Neural crest cell (in vitro differentiated cells): ENCODE results near the gene RAB6B. TPM values are rescaled to one million over a fixed set of nuclear protein-coding genes. Genes with fewer than 3 reads are reported as not detected.
"Not testable (repeated sequence)": the region's sequence is repeated elsewhere in the genome, so short reads cannot be mapped to it uniquely, and the experiment has no call there.

Experiments used
- DNase-seq: peaks from one replicate; pipeline ENCODE4 v3.0.0; 2021; ENCODE audit warnings: low read depth, mixed read lengths, low spot score
- H3K27ac Mint-ChIP-seq: one replicate; pipeline ENCODE4 v1.8.0; 2021; ENCODE audit warnings: mild to moderate bottlenecking, mixed read lengths; ENCODE audit not compliant: unreplicated experiment
- H3K27me3 Mint-ChIP-seq: 2 replicates; pipeline ENCODE4 v1.8.0; 2021; ENCODE audit warnings: low read depth, mild to moderate bottlenecking, mixed read lengths
- H3K36me3 Mint-ChIP-seq: 2 replicates; pipeline ENCODE4 v1.8.0; 2021; ENCODE audit warnings: low read depth, mild to moderate bottlenecking, mixed read lengths
- H3K4me1 Mint-ChIP-seq: 2 replicates; pipeline ENCODE4 v1.8.0; 2021; ENCODE audit warnings: mixed read lengths
- H3K4me3 Mint-ChIP-seq: one replicate; pipeline ENCODE4 v1.8.0; 2021; ENCODE audit warnings: mild to moderate bottlenecking, mixed read lengths
- H3K9me3 Mint-ChIP-seq: 2 replicates; pipeline ENCODE4 v1.8.0; 2021; ENCODE audit warnings: mixed read lengths
- total RNA-seq: library from RNA; stranded (reverse); gene quantifications from 2 replicates; pipeline ENCODE4 v1.2.1, GENCODE V29; 2021
- TF ChIP-seq, protein P1 (sequence below): fragments of 200-600 bp; sonication (generic); conservative IDR thresholded peaks from 2 replicates; pipeline ENCODE4 v1.5.0; 2021; ENCODE audit warnings: antibody characterized with exemption, mild to moderate bottlenecking

RAB6B gene
- total RNA-seq, 1 donor from 2014 or later: 15.5 TPM

GRCh38 chr3:133788024-133788423 is 107.7 kb downstream of the RAB6B start:
- no peak overlapping the region for H3K27ac Mint-ChIP-seq
- H3K27me3 Mint-ChIP-seq: no peaks in the 10 kb centered on the region
- peaks cover 4% of the 10 kb centered on the region for H3K36me3 Mint-ChIP-seq
- no peak overlapping the region for H3K4me3 Mint-ChIP-seq
- no peak for DNase-seq
- no peaks in the 10 kb centered on the region for H3K4me1 Mint-ChIP-seq
- TF ChIP-seq, protein P1, sequence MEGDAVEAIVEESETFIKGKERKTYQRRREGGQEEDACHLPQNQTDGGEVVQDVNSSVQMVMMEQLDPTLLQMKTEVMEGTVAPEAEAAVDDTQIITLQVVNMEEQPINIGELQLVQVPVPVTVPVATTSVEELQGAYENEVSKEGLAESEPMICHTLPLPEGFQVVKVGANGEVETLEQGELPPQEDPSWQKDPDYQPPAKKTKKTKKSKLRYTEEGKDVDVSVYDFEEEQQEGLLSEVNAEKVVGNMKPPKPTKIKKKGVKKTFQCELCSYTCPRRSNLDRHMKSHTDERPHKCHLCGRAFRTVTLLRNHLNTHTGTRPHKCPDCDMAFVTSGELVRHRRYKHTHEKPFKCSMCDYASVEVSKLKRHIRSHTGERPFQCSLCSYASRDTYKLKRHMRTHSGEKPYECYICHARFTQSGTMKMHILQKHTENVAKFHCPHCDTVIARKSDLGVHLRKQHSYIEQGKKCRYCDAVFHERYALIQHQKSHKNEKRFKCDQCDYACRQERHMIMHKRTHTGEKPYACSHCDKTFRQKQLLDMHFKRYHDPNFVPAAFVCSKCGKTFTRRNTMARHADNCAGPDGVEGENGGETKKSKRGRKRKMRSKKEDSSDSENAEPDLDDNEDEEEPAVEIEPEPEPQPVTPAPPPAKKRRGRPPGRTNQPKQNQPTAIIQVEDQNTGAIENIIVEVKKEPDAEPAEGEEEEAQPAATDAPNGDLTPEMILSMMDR: no peak
- peaks cover 13% of the 10 kb centered on the region for H3K9me3 Mint-ChIP-seq

GRCh38 chr3:133783762-133784161 is 111.9 kb downstream of the RAB6B start:
- Mint-ChIP-seq H3K9me3 (no peaks in the 10 kb centered on the region), H3K27ac (no peak overlapping the region), H3K27me3 (peaks cover 9% of the 10 kb centered on the region), H3K36me3 (peaks cover 3% of the 10 kb centered on the region), H3K4me1 (no peaks in the 10 kb centered on the region), H3K4me3 (no peak overlapping the region)
- TF ChIP-seq, protein P1: no peak
- no peak for DNase-seq

GRCh38 chr3:133782454-133782853 is 113.2 kb downstream of the RAB6B start:
- peaks cover 3% of the 10 kb centered on the region for H3K36me3 Mint-ChIP-seq
- H3K4me3 Mint-ChIP-seq: no peak overlapping the region
- DNase-seq: no peak
- no peak overlapping the region for H3K27ac Mint-ChIP-seq
- peaks cover 10% of the 10 kb centered on the region for H3K27me3 Mint-ChIP-seq
- TF ChIP-seq, protein P1: no peak
- H3K4me1 Mint-ChIP-seq: no peaks in the 10 kb centered on the region
- no peaks in the 10 kb centered on the region for H3K9me3 Mint-ChIP-seq

GRCh38 chr3:133781570-133781969 is 114.1 kb downstream of the RAB6B start:
- H3K36me3 Mint-ChIP-seq: peaks cover 3% of the 10 kb centered on the region
- peaks cover 10% of the 10 kb centered on the region for H3K27me3 Mint-ChIP-seq
- TF ChIP-seq, protein P1: no peak
- no peaks in the 10 kb centered on the region for H3K4me1 Mint-ChIP-seq
- H3K4me3 Mint-ChIP-seq: no peak overlapping the region
- no peak overlapping the region for H3K27ac Mint-ChIP-seq
- no peaks in the 10 kb centered on the region for H3K9me3 Mint-ChIP-seq
- no peak for DNase-seq

DNA sequence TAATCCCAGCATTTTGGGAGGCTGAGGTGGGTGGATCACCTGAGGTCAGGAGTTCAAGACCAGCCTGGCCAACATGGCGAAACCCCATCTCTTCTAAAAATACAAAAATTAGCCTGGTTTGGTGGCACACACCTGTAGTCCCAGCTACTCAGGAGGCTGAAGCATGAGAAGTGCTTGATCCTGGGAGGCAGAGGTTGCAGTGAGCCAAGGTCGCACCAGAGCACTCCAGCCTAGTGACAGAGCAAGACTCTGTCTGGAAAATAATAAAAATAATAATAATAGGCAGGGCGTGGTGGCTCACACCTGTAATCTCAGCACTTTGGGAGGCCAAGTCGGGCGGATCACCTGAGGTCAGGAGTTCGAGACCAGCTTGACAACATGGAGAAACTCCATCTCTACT is 114.9 kb downstream of the RAB6B start:
- not testable (repeated sequence) for H3K36me3 Mint-ChIP-seq, DNase-seq, H3K27ac Mint-ChIP-seq, H3K9me3 Mint-ChIP-seq, H3K4me3 Mint-ChIP-seq, H3K4me1 Mint-ChIP-seq
- peaks cover 10% of the 10 kb centered on the region for H3K27me3 Mint-ChIP-seq

- peaks cover 10% of the 10 kb centered on the region for H3K27me3 Mint-ChIP-seq
- no peaks in the 10 kb centered on the region for H3K9me3 Mint-ChIP-seq
- no peaks in the 10 kb centered on the region for H3K4me1 Mint-ChIP-seq
- no peak for DNase-seq
- TF ChIP-seq, protein P1: no peak
- H3K27ac Mint-ChIP-seq: no peak overlapping the region
- H3K4me3 Mint-ChIP-seq: no peak overlapping the region
- H3K36me3 Mint-ChIP-seq: peaks cover 3% of the 10 kb centered on the region
Measured at GRCh38 chr3:133779626-133780203, 116.0 kb downstream of the RAB6B start.
